Neutrophil (primary cell): ENCODE measurements around the gene TMEM151B.
A peak's percentile ranks its signal among the peaks of the same experiment; 100 is the strongest.

Source experiments
- H3K27ac ChIP-seq: fragments of 200-600 bp; sonication (generic); 2 replicates; pipeline ENCODE4 v1.5.1; 2016; ENCODE audit warnings: mild to moderate bottlenecking, moderate library complexity
- H3K27me3 ChIP-seq: fragments of 200-600 bp; sonication (generic); 2 replicates; pipeline ENCODE4 v1.6.0; 2016; ENCODE audit warnings: mild to moderate bottlenecking
- H3K36me3 ChIP-seq: fragments of 200-600 bp; sonication (generic); 2 replicates; pipeline ENCODE4 v1.5.1; 2017
- H3K4me1 ChIP-seq, 2 experiments: fragments of 200-600 bp in 1 of 2; sonication (generic) in 1 of 2; 1 replicate in 1 of 2; 2 replicates in 1 of 2; pipeline versions ENCODE4 v1.5.1 to v1.6.1; 2013 to 2016; ENCODE audit warnings: low read depth in 1 of 2, low read length in 1 of 2, mild to moderate bottlenecking in 1 of 2, moderate library complexity in 1 of 2; ENCODE audit not compliant: control insufficient read depth in 1 of 2, insufficient read depth in 1 of 2
- H3K4me3 ChIP-seq, 2 experiments: fragments of 200-600 bp in 1 of 2; sonication (generic) in 1 of 2; 1 replicate in 1 of 2; 2 replicates in 1 of 2; pipeline ENCODE4 v1.5.1; 2013 to 2016; ENCODE audit warnings: low read depth in 1 of 2, low read length in 1 of 2, mild to moderate bottlenecking in 1 of 2, moderate library complexity in 1 of 2
- H3K9me3 ChIP-seq: fragments of 200-600 bp; sonication (generic); 2 replicates; pipeline ENCODE4 v1.5.1; 2016
- TF ChIP-seq, protein P1 (sequence below): fragments of 200-600 bp; sonication (generic); IDR thresholded peaks from 2 replicates; pipeline ENCODE4 v1.5.1; 2016; ENCODE audit warnings: antibody characterized with exemption

TMEM151B gene

DNA sequence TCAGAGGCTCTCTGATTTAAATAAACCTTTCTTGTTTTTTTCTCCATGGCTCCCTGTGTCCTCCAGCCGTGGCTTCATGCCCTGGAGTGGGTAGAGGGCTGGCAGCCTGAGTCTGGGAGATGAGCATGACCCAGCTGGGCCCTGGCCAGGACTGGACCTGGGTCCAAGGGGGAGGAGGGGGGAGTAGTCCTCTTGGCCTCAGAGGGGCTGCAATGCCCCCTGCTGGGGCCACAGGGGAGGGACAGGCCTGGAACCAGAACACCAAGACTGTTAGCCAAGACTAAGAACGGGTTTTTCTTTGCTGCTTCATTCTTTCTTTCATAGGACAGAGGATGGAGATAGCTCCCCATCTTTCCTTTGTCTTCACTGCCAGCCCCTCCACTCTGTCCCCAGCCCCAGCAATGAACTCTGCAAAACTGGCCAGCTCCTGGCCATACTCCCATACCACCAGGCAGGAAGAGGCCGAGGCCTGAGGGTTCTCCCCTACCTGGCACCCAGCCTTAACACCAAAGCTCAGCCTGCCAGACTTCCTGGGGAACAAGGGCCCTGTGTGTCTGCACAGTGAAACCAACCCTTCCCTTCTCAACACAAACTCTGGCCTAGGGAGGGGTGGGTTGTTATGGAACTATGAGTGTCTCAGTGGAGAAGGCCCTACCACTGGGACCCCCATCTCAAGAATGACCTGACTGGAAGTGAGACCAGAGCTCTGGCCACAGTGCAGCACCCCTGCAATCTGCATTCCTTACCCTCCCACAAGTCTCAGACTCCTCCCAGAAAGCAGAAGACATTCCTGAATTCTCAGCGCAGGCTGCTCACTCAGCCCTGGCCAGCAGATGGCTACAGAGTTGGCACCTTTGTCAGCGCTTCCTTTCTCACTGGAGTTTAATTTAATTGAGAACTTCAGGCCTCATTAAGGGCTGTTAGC, 35.9 kb upstream of the TMEM151B start:
- H3K36me3 ChIP-seq = no peaks in the 10 kb centered on the region
- no peak overlapping the region for H3K4me3 ChIP-seq
- TF ChIP-seq, protein P1, sequence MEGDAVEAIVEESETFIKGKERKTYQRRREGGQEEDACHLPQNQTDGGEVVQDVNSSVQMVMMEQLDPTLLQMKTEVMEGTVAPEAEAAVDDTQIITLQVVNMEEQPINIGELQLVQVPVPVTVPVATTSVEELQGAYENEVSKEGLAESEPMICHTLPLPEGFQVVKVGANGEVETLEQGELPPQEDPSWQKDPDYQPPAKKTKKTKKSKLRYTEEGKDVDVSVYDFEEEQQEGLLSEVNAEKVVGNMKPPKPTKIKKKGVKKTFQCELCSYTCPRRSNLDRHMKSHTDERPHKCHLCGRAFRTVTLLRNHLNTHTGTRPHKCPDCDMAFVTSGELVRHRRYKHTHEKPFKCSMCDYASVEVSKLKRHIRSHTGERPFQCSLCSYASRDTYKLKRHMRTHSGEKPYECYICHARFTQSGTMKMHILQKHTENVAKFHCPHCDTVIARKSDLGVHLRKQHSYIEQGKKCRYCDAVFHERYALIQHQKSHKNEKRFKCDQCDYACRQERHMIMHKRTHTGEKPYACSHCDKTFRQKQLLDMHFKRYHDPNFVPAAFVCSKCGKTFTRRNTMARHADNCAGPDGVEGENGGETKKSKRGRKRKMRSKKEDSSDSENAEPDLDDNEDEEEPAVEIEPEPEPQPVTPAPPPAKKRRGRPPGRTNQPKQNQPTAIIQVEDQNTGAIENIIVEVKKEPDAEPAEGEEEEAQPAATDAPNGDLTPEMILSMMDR = no peak
- H3K9me3 ChIP-seq = no peaks in the 10 kb centered on the region
- H3K4me1 ChIP-seq = peaks cover 68 to 71% of the 10 kb centered on the region in 2 experiments
- H3K27me3 ChIP-seq = no peaks in the 10 kb centered on the region
- H3K27ac ChIP-seq = no peak overlapping the region

DNA sequence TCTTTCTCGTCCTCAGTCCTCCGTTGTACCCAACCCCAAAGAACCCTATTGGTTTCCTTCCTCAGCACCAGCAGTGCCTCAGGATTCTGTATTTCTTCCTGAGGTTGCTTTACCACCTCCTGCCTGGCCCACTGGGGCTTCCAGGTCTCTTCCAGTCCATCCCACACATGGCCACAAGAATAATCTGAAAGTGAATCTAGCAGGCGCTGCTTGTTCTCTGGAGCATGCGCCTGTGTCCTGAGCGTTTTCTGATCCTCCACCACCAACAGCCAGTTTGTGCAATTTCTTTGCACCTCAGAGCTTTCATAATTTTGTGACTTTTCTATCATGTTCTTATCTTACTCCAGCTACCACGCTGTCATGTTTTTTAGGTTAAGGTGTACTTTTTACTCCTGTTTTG, 35.0 kb upstream of the TMEM151B start:
- H3K27ac ChIP-seq = no peak overlapping the region
- peaks cover 59 to 62% of the 10 kb centered on the region in 2 experiments for H3K4me1 ChIP-seq
- no peaks in the 10 kb centered on the region for H3K27me3 ChIP-seq
- TF ChIP-seq, protein P1 = no peak
- H3K9me3 ChIP-seq = no peaks in the 10 kb centered on the region
- no peaks in the 10 kb centered on the region for H3K36me3 ChIP-seq
- no peak overlapping the region for H3K4me3 ChIP-seq

DNA sequence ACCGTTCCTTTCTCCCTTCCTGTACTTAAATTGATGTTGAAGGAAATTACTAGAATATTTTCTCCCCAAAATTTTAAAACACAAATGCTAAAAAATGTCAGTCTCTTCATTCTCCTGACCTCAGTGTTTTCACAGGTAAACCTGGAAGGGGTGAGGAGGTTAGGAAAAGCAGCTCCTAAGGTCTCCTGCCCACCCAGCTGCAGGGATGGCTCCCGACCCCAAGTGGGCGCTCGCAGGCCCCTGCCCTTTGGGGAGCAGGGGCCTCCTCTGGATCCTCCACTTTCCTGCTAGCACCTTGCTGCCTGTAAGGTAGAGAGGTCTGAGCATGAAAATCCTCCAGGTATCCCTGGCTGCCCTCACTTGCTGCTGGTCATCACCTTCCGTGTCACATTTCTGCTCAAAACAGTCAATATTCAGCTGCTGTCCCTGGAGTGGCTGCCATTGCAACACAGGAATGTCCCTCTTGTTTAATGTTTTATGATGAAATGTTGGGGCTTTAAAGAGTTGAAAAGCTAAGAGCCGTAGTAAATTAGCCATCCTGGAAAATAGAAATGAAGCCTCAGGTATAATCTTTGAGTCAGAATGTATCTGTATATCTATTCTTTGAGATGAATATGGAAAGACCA, 34.2 kb upstream of the TMEM151B start:
- Histone ChIP-seq H3K4me3 (no peak overlapping the region), H3K4me1 (peaks cover 58 to 61% of the 10 kb centered on the region in 2 experiments)

DNA sequence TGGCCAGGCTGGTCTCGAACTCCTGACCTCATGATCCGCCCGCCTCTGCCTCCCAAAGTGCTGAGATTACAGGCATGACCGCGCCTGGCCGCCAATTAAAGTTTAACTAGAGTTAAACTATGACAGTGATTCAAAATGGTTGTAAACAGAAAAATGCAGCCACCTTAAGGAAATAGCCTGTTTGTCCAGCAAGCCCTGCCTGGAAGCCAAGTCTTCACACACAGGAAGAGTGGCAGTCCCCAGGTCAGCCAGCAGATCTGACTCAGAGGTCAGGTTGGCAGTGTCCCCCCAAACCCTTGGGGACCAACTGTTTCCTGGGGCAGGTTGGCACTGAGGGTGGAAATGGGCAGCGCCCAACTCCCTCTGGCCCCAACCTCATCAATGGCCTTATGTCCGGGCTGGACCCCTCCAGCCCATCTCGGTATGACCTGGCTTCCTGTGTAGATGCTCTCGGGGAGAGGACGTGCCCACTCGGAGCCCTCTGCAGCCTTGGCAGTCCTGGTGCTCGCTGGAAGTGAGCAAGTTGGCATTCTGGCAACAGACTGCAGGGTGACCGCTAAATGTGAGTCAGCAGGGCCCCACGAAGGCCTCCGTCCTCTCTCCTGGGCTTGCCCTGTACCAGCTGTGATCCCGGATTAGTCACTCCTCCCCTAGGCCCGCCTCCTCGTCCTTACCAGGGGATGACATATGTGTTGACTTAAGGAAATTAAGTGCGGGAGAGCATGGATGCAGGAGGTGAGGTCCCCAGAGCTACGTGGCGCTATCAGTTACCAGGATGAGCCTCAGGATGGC, 33.0 kb upstream of the TMEM151B start:
- no peaks in the 10 kb centered on the region for H3K27me3 ChIP-seq
- peak overlapping the region; percentile 70 for H3K27ac ChIP-seq
- no peaks in the 10 kb centered on the region for H3K9me3 ChIP-seq
- TF ChIP-seq, protein P1 = no peak
- H3K4me1 ChIP-seq = peaks cover 55 to 57% of the 10 kb centered on the region in 2 experiments
- peak overlapping the region; percentile 67 to 97 for H3K4me3 ChIP-seq
- H3K36me3 ChIP-seq = no peaks in the 10 kb centered on the region

More for the DNA sequence above, 34.2 kb upstream of the TMEM151B start:
- Histone ChIP-seq H3K27me3 (no peaks in the 10 kb centered on the region), H3K27ac (no peak overlapping the region), H3K36me3 (no peaks in the 10 kb centered on the region), H3K9me3 (no peaks in the 10 kb centered on the region)
- TF ChIP-seq, protein P1 = no peak

DNA sequence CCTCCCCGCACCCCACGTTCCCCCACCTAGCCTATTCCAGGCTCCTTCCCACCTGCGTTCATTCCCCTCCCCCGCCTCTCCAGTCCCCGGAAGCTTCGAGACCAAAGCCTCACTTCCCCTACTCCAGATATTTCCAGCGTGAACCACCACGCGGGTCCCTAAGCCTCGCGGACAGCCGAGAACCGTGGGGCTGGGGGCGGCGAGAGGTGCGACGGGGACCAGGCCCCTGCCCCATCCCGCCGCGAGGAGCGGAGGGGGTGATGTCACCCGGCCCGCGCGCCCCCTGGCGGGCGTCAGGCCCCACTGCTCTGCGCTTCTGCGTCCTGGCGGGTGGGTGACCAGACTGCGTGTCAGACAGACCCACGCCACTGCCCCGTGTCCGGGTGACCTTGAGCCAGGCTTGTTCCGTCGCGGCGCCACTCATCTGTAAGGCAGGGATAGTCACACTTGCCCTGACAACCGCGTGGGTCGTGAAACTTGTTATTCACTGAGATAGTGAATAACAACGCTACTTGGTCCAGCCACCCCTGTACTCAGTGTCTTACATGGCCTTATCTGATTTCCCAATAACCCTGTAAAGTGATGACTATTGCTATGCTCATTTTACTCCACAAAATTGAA, 32.3 kb upstream of the TMEM151B start:
- Histone ChIP-seq H3K4me1 (peaks cover 53% of the 10 kb centered on the region in 2 experiments), H3K27me3 (no peaks in the 10 kb centered on the region), H3K27ac (peak overlapping the region; percentile 70), H3K36me3 (no peaks in the 10 kb centered on the region), H3K9me3 (no peaks in the 10 kb centered on the region), H3K4me3 (peak overlapping the region; percentile 67 to 97)
- TF ChIP-seq, protein P1 = peak; percentile 98
